ENCODE results near the gene ABCC10.

GRCh38 chr6:43455531-43456428 lies 28.4 kb downstream of the ABCC10 start, which contains the start of gene DLK2:
- TF ChIP-seq POLR2AphosphoS5 (IDR thresholded peaks at IDR 0.05; ENCODE audit: low read length) (no peak), ZZZ3 (IDR thresholded peaks at IDR 0.05; ENCODE audit: control insufficient read depth, insufficient read length, low read depth) (no peak), EP300 (IDR thresholded peaks at IDR 0.05; ENCODE audit: borderline replicate concordance in 1 of 2, control insufficient read depth in 1 of 2, low read depth in 2 of 2, low read length in 2 of 2) (no peak), EZH2 (IDR thresholded peaks at IDR 0.05; ENCODE audit: borderline replicate concordance, control insufficient read depth, low read depth, low read length) (no peak), NRF1 (conservative IDR thresholded peaks at IDR 0.05; ENCODE audit: low read depth, low read length) (no peak), CTCF (IDR thresholded peaks at IDR 0.05 in 2 of 3, conservative IDR thresholded peaks at IDR 0.05 in 1 of 3; ENCODE audit: control insufficient read depth in 2 of 3, extremely low read depth in 1 of 3, insufficient read depth in 1 of 3, low read depth in 3 of 3, low read length in 3 of 3) (no peak), POLR2A (IDR thresholded peaks at IDR 0.05; ENCODE audit: low read depth, low read length) (no peak), REST (IDR thresholded peaks at IDR 0.05; ENCODE audit: low read depth, low read length) (no peak), RB1 (IDR thresholded peaks at IDR 0.05; ENCODE audit: borderline replicate concordance) (no peak), NFYB (IDR thresholded peaks at IDR 0.05; ENCODE audit: insufficient read depth, low read depth, low read length) (no peak), NR2C2 (IDR thresholded peaks at IDR 0.05; ENCODE audit: borderline replicate concordance, control insufficient read depth, insufficient read length, low read depth) (no peak), RAD21 (IDR thresholded peaks at IDR 0.05; ENCODE audit: insufficient read depth, low read depth, low read length) (no peak)

Measured in GM12878 (cell line).